Neural cell (in vitro differentiated cells): Measurements from ENCODE around the gene THBS1. TPM values are rescaled to one million over a fixed set of nuclear protein-coding genes. Genes with fewer than 3 reads are reported as not detected.

Experiments
- H2AFZ ChIP-seq: fragments of 200-600, 300-800 bp; sonication (generic), shearing (Covaris generic); 2 replicates; pipeline ENCODE4 v1.6.0; 2014; ENCODE audit warnings: low read depth, mild to moderate bottlenecking, antibody characterized with exemption, low read length, moderate library complexity
- H3F3A ChIP-seq: fragments of 200-600 bp; shearing (Covaris generic); 2 replicates; pipeline ENCODE4 v1.6.1; 2016; ENCODE audit warnings: mild to moderate bottlenecking, moderate library complexity, mixed read lengths, antibody characterized with exemption, low read length; ENCODE audit not compliant: insufficient read depth, poor library complexity, severe bottlenecking
- H3K27ac ChIP-seq: fragments of 200-600, 300-800 bp; sonication (generic), shearing (Covaris generic); 2 replicates; pipeline ENCODE4 v1.5.1; 2014; ENCODE audit warnings: mild to moderate bottlenecking, low read length, moderate library complexity
- H3K27me3 ChIP-seq: fragments of 300-800, 200-600 bp; sonication (generic), shearing (Covaris generic); 2 replicates; pipeline ENCODE4 v1.6.0; 2014; ENCODE audit warnings: mild to moderate bottlenecking, low read depth, low read length, moderate library complexity; ENCODE audit not compliant: insufficient read depth
- H3K36me3 ChIP-seq: fragments of 300-800, 200-600 bp; sonication (generic), shearing (Covaris generic); 2 replicates; pipeline ENCODE4 v1.5.1; 2014; ENCODE audit warnings: mild to moderate bottlenecking, antibody characterized with exemption, low read length, moderate library complexity; ENCODE audit not compliant: insufficient read depth
- H3K4me2 ChIP-seq: fragments of 300-800, 200-600 bp; sonication (generic), shearing (Covaris generic); 2 replicates; pipeline ENCODE4 v1.6.0; 2014; ENCODE audit warnings: mild to moderate bottlenecking, low read length
- H3K4me3 ChIP-seq: fragments of 300-800, 200-600 bp; sonication (generic), shearing (Covaris generic); 2 replicates; pipeline ENCODE4 v1.5.1; 2014; ENCODE audit warnings: mild to moderate bottlenecking, low read length, moderate library complexity
- H3K79me2 ChIP-seq: fragments of 200-600 bp; shearing (Covaris generic); replicated peaks from 2 replicates; pipeline ENCODE4 v1.6.0; 2014; ENCODE audit warnings: mild to moderate bottlenecking, low read length, moderate library complexity; ENCODE audit not compliant: insufficient read depth
- H3K9ac ChIP-seq: fragments of 300-800, 200-600 bp; sonication (generic), shearing (Covaris generic); 2 replicates; pipeline ENCODE4 v1.6.1; 2016; ENCODE audit warnings: mild to moderate bottlenecking, low read length, mixed read lengths
- H3K9me2 ChIP-seq: fragments of 200-600 bp; shearing (Covaris generic); 2 replicates; pipeline ENCODE4 v1.6.1; 2016; ENCODE audit warnings: mild to moderate bottlenecking, low read length, mixed read lengths; ENCODE audit not compliant: insufficient read depth
- H3K9me3 ChIP-seq: fragments of 200-600, 300-800 bp; sonication (generic), shearing (Covaris generic); 2 replicates; pipeline ENCODE4 v1.6.1; 2016; ENCODE audit warnings: mild to moderate bottlenecking, mixed run types, low read length, moderate library complexity, mixed read lengths
- H4K20me1 ChIP-seq: fragments of 200-600 bp; shearing (Covaris generic); 2 replicates; pipeline ENCODE4 v1.6.1; 2016; ENCODE audit warnings: mild to moderate bottlenecking, mixed run types; ENCODE audit not compliant: insufficient read depth
- EP300 ChIP-seq: fragments of 450-650 bp; conservative IDR thresholded peaks from 2 replicates; pipeline ENCODE4 v1.6.1; 2014; ENCODE audit warnings: antibody characterized with exemption, mild to moderate bottlenecking, moderate library complexity; ENCODE audit not compliant: poor library complexity, severe bottlenecking
- EZH2 ChIP-seq: fragments of 200-600, 300-800 bp; shearing (Covaris generic), sonication (generic); IDR thresholded peaks from 2 replicates; pipeline ENCODE4 v1.6.1; 2014; ENCODE audit warnings: antibody characterized with exemption, low read length, borderline replicate concordance, mild to moderate bottlenecking; ENCODE audit not compliant: insufficient read depth, poor library complexity, severe bottlenecking
- MXI1 ChIP-seq: fragments of 450-650 bp; conservative IDR thresholded peaks from 2 replicates; pipeline ENCODE4 v1.6.1; 2014; ENCODE audit warnings: antibody characterized with exemption, mild to moderate bottlenecking; ENCODE audit not compliant: poor library complexity, severe bottlenecking
- POLR2AphosphoS5 ChIP-seq: IDR thresholded peaks from 2 replicates; pipeline ENCODE4 v1.6.1; 2012
- RAD21 ChIP-seq: fragments of 450-650 bp; conservative IDR thresholded peaks from 2 replicates; pipeline ENCODE4 v1.6.1; 2014; ENCODE audit warnings: antibody characterized with exemption, mild to moderate bottlenecking, moderate library complexity
- SMC3 ChIP-seq: fragments of 450-650 bp; conservative IDR thresholded peaks from 2 replicates; pipeline ENCODE4 v1.6.1; 2014; ENCODE audit warnings: antibody characterized with exemption, mild to moderate bottlenecking, moderate library complexity; ENCODE audit not compliant: poor library complexity
- TAF1 ChIP-seq: IDR thresholded peaks from 2 replicates; pipeline ENCODE4 v1.6.1; 2012; ENCODE audit warnings: low read depth
- polyA plus RNA-seq: library from polyadenylated mRNA; depleted of rRNA; stranded (reverse); fragments of >200 nt; gene quantifications from 2 replicates; pipeline ENCODE4 v1.2.3, GENCODE V29; 2014
- TF ChIP-seq, protein P1 (sequence below): fragments of 450-650 bp; IDR thresholded peaks from 2 replicates; pipeline ENCODE4 v1.5.1; 2014; ENCODE audit warnings: antibody characterized with exemption, mild to moderate bottlenecking, moderate library complexity; ENCODE audit not compliant: poor library complexity, severe bottlenecking
- TF ChIP-seq, protein P2 (sequence below): IDR thresholded peaks from 2 replicates; pipeline ENCODE4 v1.6.1; 2012; ENCODE audit warnings: borderline replicate concordance

Gene THBS1
- polyA plus RNA-seq, 1 donor from 2014 or later: 0.22 TPM

DNA sequence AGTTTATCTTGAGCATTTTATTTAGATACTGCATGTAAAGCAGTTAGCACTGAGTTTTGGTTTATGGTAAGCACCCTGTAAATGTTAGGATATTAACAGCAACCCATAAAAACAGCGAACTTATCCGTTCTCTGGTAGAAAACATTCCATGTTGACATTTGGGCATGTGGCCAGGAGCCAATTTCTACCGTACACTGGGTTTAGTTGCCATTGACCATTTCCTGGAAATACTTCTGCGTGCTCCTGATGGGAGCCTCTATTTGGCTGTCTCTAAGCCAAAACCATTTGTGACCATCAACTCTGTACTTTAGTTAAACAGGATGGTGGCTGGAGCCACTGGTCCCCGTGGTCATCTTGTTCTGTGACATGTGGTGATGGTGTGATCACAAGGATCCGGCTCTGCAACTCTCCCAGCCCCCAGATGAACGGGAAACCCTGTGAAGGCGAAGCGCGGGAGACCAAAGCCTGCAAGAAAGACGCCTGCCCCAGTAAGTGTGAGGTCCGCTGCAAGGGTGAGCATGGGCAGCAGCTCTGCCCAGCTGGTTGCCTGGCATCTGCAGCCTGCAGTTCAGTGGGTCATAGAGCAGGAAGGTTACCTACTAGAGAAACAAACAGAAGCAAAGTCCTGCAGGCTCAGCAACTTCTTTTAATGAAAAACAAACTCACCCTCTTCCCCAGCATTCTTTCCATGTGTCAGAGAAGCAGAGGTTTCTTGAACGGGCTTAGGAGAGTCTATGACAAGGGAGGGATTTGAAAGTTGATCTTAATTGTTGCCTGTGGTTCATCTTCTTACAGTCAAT lies 7.1 kb downstream of the THBS1 start:
- Histone ChIP-seq H3K9me3 (no peaks in the 10 kb centered on the region), H3K4me2 (no peak overlapping the region), H3K4me3 (no peak overlapping the region), H3K27ac (no peak overlapping the region), H3F3A (no peaks in the 10 kb centered on the region), H3K79me2 (no peaks in the 10 kb centered on the region), H3K27me3 (no peaks in the 10 kb centered on the region), H3K9ac (no peak overlapping the region), H2AFZ (no peak overlapping the region), H3K36me3 (no peaks in the 10 kb centered on the region), H4K20me1 (no peaks in the 10 kb centered on the region), H3K9me2 (no peaks in the 10 kb centered on the region)
- TF ChIP-seq MXI1: no peak
- no peak for TF ChIP-seq EZH2
- TF ChIP-seq POLR2AphosphoS5: no peak
- TF ChIP-seq TAF1: no peak
- TF ChIP-seq, protein P1, sequence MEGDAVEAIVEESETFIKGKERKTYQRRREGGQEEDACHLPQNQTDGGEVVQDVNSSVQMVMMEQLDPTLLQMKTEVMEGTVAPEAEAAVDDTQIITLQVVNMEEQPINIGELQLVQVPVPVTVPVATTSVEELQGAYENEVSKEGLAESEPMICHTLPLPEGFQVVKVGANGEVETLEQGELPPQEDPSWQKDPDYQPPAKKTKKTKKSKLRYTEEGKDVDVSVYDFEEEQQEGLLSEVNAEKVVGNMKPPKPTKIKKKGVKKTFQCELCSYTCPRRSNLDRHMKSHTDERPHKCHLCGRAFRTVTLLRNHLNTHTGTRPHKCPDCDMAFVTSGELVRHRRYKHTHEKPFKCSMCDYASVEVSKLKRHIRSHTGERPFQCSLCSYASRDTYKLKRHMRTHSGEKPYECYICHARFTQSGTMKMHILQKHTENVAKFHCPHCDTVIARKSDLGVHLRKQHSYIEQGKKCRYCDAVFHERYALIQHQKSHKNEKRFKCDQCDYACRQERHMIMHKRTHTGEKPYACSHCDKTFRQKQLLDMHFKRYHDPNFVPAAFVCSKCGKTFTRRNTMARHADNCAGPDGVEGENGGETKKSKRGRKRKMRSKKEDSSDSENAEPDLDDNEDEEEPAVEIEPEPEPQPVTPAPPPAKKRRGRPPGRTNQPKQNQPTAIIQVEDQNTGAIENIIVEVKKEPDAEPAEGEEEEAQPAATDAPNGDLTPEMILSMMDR: no peak
- TF ChIP-seq, protein P2, sequence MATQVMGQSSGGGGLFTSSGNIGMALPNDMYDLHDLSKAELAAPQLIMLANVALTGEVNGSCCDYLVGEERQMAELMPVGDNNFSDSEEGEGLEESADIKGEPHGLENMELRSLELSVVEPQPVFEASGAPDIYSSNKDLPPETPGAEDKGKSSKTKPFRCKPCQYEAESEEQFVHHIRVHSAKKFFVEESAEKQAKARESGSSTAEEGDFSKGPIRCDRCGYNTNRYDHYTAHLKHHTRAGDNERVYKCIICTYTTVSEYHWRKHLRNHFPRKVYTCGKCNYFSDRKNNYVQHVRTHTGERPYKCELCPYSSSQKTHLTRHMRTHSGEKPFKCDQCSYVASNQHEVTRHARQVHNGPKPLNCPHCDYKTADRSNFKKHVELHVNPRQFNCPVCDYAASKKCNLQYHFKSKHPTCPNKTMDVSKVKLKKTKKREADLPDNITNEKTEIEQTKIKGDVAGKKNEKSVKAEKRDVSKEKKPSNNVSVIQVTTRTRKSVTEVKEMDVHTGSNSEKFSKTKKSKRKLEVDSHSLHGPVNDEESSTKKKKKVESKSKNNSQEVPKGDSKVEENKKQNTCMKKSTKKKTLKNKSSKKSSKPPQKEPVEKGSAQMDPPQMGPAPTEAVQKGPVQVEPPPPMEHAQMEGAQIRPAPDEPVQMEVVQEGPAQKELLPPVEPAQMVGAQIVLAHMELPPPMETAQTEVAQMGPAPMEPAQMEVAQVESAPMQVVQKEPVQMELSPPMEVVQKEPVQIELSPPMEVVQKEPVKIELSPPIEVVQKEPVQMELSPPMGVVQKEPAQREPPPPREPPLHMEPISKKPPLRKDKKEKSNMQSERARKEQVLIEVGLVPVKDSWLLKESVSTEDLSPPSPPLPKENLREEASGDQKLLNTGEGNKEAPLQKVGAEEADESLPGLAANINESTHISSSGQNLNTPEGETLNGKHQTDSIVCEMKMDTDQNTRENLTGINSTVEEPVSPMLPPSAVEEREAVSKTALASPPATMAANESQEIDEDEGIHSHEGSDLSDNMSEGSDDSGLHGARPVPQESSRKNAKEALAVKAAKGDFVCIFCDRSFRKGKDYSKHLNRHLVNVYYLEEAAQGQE: no peak
- no peak for TF ChIP-seq RAD21

DNA sequence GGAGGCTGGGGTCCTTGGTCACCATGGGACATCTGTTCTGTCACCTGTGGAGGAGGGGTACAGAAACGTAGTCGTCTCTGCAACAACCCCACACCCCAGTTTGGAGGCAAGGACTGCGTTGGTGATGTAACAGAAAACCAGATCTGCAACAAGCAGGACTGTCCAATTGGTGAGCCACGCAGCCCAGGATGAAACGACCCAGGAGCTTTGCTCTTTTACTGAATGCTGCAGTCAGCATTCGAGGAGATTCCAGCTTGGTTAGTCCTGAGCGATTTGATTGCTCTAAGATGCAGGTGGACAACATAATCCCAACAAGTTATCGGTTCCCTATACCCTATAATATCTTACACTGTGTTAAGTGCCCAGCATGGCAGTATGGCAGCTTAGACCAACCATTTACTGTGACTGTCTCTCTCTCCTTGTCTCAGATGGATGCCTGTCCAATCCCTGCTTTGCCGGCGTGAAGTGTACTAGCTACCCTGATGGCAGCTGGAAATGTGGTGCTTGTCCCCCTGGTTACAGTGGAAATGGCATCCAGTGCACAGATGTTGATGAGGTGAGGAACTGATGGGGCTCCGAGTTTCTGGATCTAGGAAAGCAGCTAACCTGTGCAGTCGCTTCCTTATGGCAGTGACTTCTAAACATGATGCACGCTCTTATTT lies 7.8 kb downstream of the THBS1 start:
- H4K20me1 ChIP-seq: no peaks in the 10 kb centered on the region
- H2AFZ ChIP-seq: no peak overlapping the region

More for the DNA sequence above, 7.8 kb downstream of the THBS1 start:
- no peaks in the 10 kb centered on the region for H3K36me3 ChIP-seq
- no peaks in the 10 kb centered on the region for H3K9me3 ChIP-seq
- TF ChIP-seq, protein P1: no peak
- no peak for TF ChIP-seq MXI1
- no peak for TF ChIP-seq POLR2AphosphoS5
- no peak for TF ChIP-seq EZH2
- no peak for TF ChIP-seq TAF1
- TF ChIP-seq, protein P2: no peak
- TF ChIP-seq EP300: no peak
- TF ChIP-seq SMC3: no peak
- no peak for TF ChIP-seq RAD21
- no peaks in the 10 kb centered on the region for H3F3A ChIP-seq
- H3K9me2 ChIP-seq: no peaks in the 10 kb centered on the region
- H3K4me2 ChIP-seq: no peak overlapping the region
- H3K79me2 ChIP-seq: no peaks in the 10 kb centered on the region
- H3K27me3 ChIP-seq: no peaks in the 10 kb centered on the region
- H3K4me3 ChIP-seq: no peak overlapping the region
- H3K27ac ChIP-seq: no peak overlapping the region
- no peak overlapping the region for H3K9ac ChIP-seq
